ENCODE results near the gene RBM12. TPM values are rescaled to one million over a fixed set of nuclear protein-coding genes. Genes with fewer than 3 reads are reported as not detected.

RBM12 gene
- polyA plus RNA-seq, 4 donors = 6.9 to 61.6 (median 12.6) TPM

DNA sequence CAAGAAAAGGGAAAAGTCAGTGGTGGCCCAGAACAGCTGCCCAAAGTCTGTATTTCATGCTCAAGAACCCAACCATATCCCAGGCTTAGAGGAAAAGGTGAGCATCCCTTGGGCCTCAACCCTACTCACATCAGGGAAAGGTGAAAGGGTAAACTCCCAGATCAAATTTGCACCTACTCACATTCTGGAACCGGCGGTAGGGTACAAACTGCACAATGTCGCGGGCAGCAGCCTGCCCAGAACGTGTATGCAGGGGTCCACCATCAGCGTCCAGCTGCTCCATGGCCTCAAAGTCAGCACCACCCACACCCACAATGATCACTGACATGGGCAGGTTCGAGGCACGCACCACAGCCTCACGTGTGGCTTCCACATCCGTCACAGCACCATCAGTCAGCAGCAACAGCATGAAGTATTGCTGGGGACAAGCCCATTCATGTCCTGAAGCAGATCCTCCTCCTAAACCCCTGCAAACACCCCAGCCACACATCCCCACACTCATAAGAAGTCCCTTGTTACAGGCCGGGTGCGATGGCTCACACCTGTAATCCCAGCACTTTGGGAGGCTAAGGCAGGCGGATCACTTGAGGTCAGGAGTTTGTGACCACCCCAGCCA, 38.2 kb downstream of the RBM12 start:
- Histone ChIP-seq H3K4me1 (ENCODE audit: control insufficient read depth in 3 of 3, insufficient read depth in 2 of 3, low read depth in 1 of 3, low read length in 2 of 3) (no peaks in the 10 kb centered on the region), H3K27ac (ENCODE audit: low read depth in 1 of 3, low read length in 2 of 3) (no peak overlapping the region), H3K36me3 (ENCODE audit: control insufficient read depth in 3 of 3, insufficient read depth in 2 of 3, low read depth in 1 of 3, low read length in 3 of 3) (peaks cover 5 to 48% (median 13%) of the 10 kb centered on the region in 3 donors), H3K9me3 (ENCODE audit: control insufficient read depth in 2 of 2, insufficient read depth in 1 of 2, low read depth in 1 of 2, low read length in 1 of 2) (no peaks in the 10 kb centered on the region), H3K27me3 (ENCODE audit: control insufficient read depth in 3 of 3, insufficient read depth in 3 of 3, low read length in 3 of 3) (no peaks in the 10 kb centered on the region), H3K4me3 (ENCODE audit: low read depth in 1 of 3, low read length in 3 of 3) (no peak overlapping the region)
- DNase-seq (no peak), FAIRE-seq (no peak)
- WGBS, 3 donors = 94 to 99% (median 96%) methylated on average over 13 of the region's 13 CpGs

DNA sequence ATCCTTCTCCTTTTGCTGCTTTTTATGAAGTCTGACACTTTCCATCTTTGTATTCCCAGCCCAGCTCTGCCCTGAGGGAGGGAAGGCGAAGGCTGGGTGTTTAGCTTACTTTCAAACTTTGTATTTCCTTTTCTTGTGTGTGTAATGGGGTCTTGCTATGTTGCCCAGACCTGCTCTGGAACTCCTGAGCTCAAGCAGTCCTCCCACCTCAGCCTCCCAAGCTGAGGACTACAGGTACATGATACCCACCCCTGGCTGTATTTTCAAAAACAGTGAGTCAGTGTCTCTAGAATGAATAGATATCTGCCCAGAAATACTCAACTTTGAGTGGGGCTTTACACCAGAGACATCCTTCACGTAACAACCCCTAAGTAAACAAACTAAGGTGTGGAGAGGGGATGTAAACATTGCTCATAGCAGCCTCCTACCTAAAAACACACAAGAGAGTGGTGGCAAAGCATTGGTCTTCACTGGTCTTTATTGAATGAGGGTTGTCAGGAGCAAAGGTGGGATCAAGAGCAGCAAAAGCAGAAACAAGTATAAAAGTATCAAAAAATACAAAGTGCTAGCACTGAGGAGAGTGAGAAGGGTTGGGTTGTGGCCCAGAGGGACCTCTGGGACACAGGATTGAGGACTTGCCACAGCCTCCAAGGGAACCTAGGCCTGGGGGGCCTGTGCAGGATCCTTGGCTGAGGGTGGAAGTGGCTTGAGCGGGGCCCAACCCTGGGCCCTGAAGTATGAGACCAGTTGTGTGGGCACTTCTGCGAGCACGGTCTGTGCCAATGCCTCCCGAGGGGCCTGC, 38.9 kb downstream of the RBM12 start:
- no peak for DNase-seq
- no peak for FAIRE-seq

DNA sequence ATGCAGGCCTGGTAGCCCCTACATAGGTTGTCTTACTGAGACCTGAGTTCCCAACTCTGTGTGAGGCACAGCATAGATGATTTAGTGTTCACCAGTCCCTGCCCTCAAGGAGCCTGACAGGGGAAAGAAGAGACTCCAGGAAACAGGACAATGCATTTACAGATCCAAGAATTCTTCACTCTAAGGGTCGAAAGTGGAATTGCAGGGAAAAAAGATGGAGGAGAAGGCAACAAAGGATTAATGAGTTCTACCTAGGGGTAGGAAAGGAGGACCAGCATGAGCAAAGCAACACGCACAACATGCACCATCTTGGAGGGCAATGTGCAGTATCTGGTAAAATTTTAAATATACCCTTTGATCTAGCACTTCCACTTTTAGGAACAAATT, 43.1 kb downstream of the RBM12 start:
- 90 to 94% (median 93%) methylated on average over 2 of the region's 2 CpGs for WGBS, 3 donors

More for the DNA sequence above, 38.9 kb downstream of the RBM12 start:
- H3K36me3 ChIP-seq (ENCODE audit: control insufficient read depth in 3 of 3, insufficient read depth in 2 of 3, low read depth in 1 of 3, low read length in 3 of 3) = peaks cover 5 to 43% (median 11%) of the 10 kb centered on the region in 3 donors
- H3K9me3 ChIP-seq (ENCODE audit: control insufficient read depth in 2 of 2, insufficient read depth in 1 of 2, low read depth in 1 of 2, low read length in 1 of 2) = no peaks in the 10 kb centered on the region
- no peak overlapping the region for H3K4me3 ChIP-seq (ENCODE audit: low read depth in 1 of 3, low read length in 3 of 3)
- WGBS, 3 donors = 93 to 97% (median 95%) methylated on average over 6 of the region's 6 CpGs
- H3K27me3 ChIP-seq (ENCODE audit: control insufficient read depth in 3 of 3, insufficient read depth in 3 of 3, low read length in 3 of 3) = no peaks in the 10 kb centered on the region
- H3K27ac ChIP-seq (ENCODE audit: low read depth in 1 of 3, low read length in 2 of 3) = no peak overlapping the region
- no peaks in the 10 kb centered on the region for H3K4me1 ChIP-seq (ENCODE audit: control insufficient read depth in 3 of 3, insufficient read depth in 2 of 3, low read depth in 1 of 3, low read length in 2 of 3)

DNA sequence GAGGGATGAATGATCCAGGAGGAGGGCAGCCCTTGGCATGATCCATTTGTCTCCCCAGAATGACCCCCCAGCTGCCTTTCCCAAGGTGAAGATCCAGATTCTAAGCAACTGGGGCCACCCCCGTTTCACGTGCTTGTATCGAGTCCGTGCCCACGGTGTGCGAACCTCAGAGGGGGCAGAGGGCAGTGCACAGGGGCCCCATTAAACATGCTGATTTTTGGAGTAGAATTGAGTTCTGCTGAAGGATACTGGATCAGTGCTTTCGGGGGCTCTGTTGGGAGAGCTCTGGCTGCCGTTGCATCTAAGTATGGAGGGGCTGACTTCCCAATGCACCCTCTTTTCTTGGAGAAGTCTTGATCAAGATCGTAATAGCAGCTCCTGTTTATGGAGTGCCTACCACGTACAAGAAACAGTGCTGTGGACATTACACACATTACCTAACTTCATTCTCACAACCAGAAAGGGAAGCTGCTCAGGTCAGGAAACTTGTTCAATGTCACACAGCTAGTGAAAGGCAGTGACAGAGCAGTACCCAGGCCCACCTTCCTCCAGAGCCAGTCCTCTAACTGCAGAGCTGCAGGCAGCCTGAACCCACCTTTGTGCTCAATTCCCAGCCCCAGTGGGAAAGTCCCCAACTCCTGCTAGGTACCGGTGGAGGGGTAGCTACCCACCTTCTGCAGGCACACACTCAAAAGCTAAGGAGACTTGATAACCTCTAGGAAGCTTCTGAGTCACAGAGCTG, 43.7 kb downstream of the RBM12 start:
- Histone ChIP-seq H3K27ac (ENCODE audit: low read depth in 1 of 3, low read length in 2 of 3) (no peak overlapping the region), H3K4me1 (ENCODE audit: control insufficient read depth in 3 of 3, insufficient read depth in 2 of 3, low read depth in 1 of 3, low read length in 2 of 3) (peaks cover 0 to 29% (median 2%) of the 10 kb centered on the region in 3 donors), H3K4me3 (ENCODE audit: low read depth in 1 of 3, low read length in 3 of 3) (no peak overlapping the region), H3K27me3 (ENCODE audit: control insufficient read depth in 3 of 3, insufficient read depth in 3 of 3, low read length in 3 of 3) (peaks cover 0 to 22% (median 0%) of the 10 kb centered on the region in 3 donors), H3K9me3 (ENCODE audit: control insufficient read depth in 2 of 2, insufficient read depth in 1 of 2, low read depth in 1 of 2, low read length in 1 of 2) (no peaks in the 10 kb centered on the region), H3K36me3 (ENCODE audit: control insufficient read depth in 3 of 3, insufficient read depth in 2 of 3, low read depth in 1 of 3, low read length in 3 of 3) (peaks cover under 1 to 15% (median 2%) of the 10 kb centered on the region in 3 donors)
- no peak for DNase-seq
- no peak for FAIRE-seq
- 93 to 95% (median 93%) methylated on average over 11 of the region's 11 CpGs for WGBS, 3 donors

More for the DNA sequence above, 43.1 kb downstream of the RBM12 start:
- H3K27me3 ChIP-seq (ENCODE audit: control insufficient read depth in 3 of 3, insufficient read depth in 3 of 3, low read length in 3 of 3) = peaks cover 0 to 22% (median 0%) of the 10 kb centered on the region in 3 donors
- H3K4me3 ChIP-seq (ENCODE audit: low read depth in 1 of 3, low read length in 3 of 3) = no peak overlapping the region
- H3K9me3 ChIP-seq (ENCODE audit: control insufficient read depth in 2 of 2, insufficient read depth in 1 of 2, low read depth in 1 of 2, low read length in 1 of 2) = no peaks in the 10 kb centered on the region
- no peak for FAIRE-seq
- DNase-seq = no peak
- no peak overlapping the region for H3K27ac ChIP-seq (ENCODE audit: low read depth in 1 of 3, low read length in 2 of 3)
- H3K4me1 ChIP-seq (ENCODE audit: control insufficient read depth in 3 of 3, insufficient read depth in 2 of 3, low read depth in 1 of 3, low read length in 2 of 3) = peaks cover 0 to 27% (median 2%) of the 10 kb centered on the region in 3 donors
- H3K36me3 ChIP-seq (ENCODE audit: control insufficient read depth in 3 of 3, insufficient read depth in 2 of 3, low read depth in 1 of 3, low read length in 3 of 3) = peaks cover 2 to 20% (median 3%) of the 10 kb centered on the region in 3 donors

DNA sequence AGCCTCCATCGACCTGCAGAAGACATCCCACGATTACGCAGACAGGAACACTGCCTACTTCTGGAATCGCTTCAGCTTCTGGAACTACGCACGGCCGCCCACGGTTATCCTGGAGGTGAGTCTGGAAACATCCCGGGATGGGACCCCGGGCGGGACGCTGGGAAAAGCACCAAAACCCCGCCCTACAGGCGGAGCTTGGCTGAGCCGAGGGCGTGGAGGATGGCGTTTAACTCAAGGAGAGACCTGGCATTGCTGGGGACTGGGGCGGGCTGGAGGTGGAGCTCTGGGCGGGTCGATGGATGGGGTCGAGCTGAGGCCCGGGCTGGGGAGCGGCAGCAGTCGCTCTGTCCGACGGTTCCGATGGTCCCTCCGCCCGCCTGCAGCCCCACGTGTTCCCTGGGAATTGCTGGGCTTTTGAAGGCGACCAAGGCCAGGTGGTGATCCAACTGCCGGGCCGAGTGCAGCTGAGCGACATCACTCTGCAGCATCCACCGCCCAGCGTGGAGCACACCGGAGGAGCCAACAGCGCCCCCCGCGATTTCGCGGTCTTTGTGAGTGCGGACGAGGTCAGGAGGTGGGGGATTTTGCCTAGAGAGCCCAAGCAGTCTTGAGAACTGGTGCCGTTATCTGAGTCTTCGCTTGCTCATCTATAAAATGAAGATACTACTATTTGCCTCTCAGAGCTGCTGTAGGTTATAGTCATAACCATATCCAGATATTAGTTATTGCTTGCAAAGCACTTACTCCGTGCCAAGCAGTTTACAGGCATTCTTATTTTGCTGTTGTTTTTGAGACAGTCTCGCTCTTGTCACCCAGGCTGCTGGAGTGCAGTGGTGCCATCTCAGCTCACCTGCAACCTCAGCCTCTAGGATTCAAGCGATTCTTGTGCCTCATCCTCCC, 45.3 kb downstream of the RBM12 start:
- H3K27ac ChIP-seq (ENCODE audit: low read depth in 1 of 3, low read length in 2 of 3) = no peak overlapping the region
- WGBS, 3 donors = 4 to 5% (median 4%) methylated on average over 49 of the region's 49 CpGs
- H3K9me3 ChIP-seq (ENCODE audit: control insufficient read depth in 2 of 2, insufficient read depth in 1 of 2, low read depth in 1 of 2, low read length in 1 of 2) = no peaks in the 10 kb centered on the region
- H3K4me1 ChIP-seq (ENCODE audit: control insufficient read depth in 3 of 3, insufficient read depth in 2 of 3, low read depth in 1 of 3, low read length in 2 of 3) = peaks cover 0 to 32% (median 2%) of the 10 kb centered on the region in 3 donors
- peak; percentile 77 to 85 for DNase-seq
- peaks cover 0 to 6% (median 0%) of the 10 kb centered on the region in 3 donors for H3K36me3 ChIP-seq (ENCODE audit: control insufficient read depth in 3 of 3, insufficient read depth in 2 of 3, low read depth in 1 of 3, low read length in 3 of 3)
- H3K27me3 ChIP-seq (ENCODE audit: control insufficient read depth in 3 of 3, insufficient read depth in 3 of 3, low read length in 3 of 3) = peaks cover 0 to 22% (median 0%) of the 10 kb centered on the region in 3 donors
- no peak for FAIRE-seq
- H3K4me3 ChIP-seq (ENCODE audit: low read depth in 1 of 3, low read length in 3 of 3) = peak overlapping the region; percentile 17 to 37 (median 32)

DNA sequence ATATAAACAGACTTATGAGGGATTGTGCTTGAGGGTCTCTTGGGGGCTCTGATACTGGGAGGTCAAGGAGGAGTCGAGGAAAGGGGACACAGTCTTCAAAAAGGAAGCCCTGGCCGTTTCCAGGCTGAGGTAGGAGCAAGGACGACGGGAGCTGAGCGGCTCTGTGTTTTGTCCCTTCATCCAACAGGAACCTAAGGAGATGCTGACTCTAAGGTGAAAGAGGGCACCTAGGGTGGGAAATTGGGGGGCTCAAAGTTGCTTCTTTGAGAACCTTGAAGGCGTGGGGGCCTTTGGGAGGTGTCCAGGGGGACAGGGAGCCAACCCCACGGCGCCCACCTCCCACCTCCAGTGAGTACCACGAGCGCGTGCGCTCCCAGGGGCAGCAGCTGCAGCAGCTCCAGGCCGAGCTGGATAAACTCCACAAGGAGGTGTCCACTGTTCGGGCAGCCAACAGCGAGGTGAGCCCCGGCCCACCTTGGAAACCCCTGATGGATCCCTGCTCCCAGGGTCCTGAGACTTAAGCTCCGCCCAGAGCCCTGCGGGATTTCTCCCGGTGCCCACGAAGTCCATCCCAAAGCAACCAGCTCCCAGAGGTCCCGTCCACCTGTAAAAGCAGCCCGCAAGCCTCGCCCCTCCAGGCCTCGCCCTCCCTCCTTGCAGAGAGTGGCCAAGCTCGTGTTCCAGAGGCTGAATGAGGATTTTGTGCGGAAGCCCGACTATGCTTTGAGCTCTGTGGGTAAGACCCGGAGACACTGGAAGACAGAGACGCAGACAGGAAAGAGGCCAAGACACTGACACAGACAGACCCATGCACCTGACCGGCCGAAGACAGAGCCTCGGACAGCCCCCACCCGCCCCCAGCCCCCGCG, 46.2 kb downstream of the RBM12 start:
- peak overlapping the region in 2 of 3 donors; percentile 32 to 37 for H3K4me3 ChIP-seq (ENCODE audit: low read depth in 1 of 3, low read length in 3 of 3)
- WGBS, 3 donors = 6 to 9% (median 6%) methylated on average over 27 to 35 of the region's 35 CpGs
- peak; percentile 10 to 25 for DNase-seq
- no peak for FAIRE-seq
- peaks cover 0 to 22% (median 0%) of the 10 kb centered on the region in 3 donors for H3K27me3 ChIP-seq (ENCODE audit: control insufficient read depth in 3 of 3, insufficient read depth in 3 of 3, low read length in 3 of 3)
- H3K9me3 ChIP-seq (ENCODE audit: control insufficient read depth in 2 of 2, insufficient read depth in 1 of 2, low read depth in 1 of 2, low read length in 1 of 2) = no peaks in the 10 kb centered on the region
- peaks cover 0 to 3% (median 0%) of the 10 kb centered on the region in 3 donors for H3K36me3 ChIP-seq (ENCODE audit: control insufficient read depth in 3 of 3, insufficient read depth in 2 of 3, low read depth in 1 of 3, low read length in 3 of 3)
- no peak overlapping the region for H3K27ac ChIP-seq (ENCODE audit: low read depth in 1 of 3, low read length in 2 of 3)
- H3K4me1 ChIP-seq (ENCODE audit: control insufficient read depth in 3 of 3, insufficient read depth in 2 of 3, low read depth in 1 of 3, low read length in 2 of 3) = peaks cover 0 to 32% (median 2%) of the 10 kb centered on the region in 3 donors

Measured in small intestine (tissue), 7 donors.